Kidney capillary endothelial cell (primary cell): ENCODE measurements around the gene ANKRD16.
"Not testable (repeated sequence)": the region's sequence is repeated elsewhere in the genome, so short reads cannot be mapped to it uniquely, and the experiment has no call there.

Source experiments
- DNase-seq: peaks from one replicate; pipeline ENCODE4 v3.0.0-alpha.2; 2018; ENCODE audit warnings: low spot score

The ANKRD16 gene

GRCh38 chr10:5889624-5890451 lies at the start of gene ANKRD16, which contains the start of gene FBH1:
ANKRD16 (minus strand) TSS chr10:5889893; CDS start chr10:5889354, 539 bp downstream.
FBH1 (plus strand) TSS chr10:5890243; CDS start chr10:5890346, 103 bp downstream.
- DNase-seq, result peak; percentile 97

GRCh38 chr10:5938291-5938690 lies 48.6 kb upstream of the ANKRD16 start:
- no peak for DNase-seq

DNA sequence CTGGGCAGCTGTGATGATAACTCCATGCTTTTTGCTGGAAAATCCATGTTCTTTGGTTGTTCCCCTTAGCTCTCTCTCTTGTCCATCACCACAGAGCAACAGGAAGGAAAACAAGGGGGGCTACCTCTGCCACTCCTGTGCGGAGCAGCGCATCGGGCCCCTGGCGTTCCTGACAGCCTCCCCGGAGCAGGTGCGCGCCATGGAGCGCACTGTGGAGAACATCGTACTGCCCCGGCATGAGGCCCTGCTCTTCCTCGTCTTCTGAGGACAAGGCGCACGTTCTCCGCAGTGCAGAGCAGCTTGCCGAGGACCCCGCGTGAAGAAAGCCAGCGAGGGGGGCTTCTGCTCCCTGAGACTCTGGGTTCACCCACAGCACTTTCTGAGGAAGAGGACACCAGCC lies 47.3 kb upstream of the ANKRD16 start:
- DNase-seq, result no peak

DNA sequence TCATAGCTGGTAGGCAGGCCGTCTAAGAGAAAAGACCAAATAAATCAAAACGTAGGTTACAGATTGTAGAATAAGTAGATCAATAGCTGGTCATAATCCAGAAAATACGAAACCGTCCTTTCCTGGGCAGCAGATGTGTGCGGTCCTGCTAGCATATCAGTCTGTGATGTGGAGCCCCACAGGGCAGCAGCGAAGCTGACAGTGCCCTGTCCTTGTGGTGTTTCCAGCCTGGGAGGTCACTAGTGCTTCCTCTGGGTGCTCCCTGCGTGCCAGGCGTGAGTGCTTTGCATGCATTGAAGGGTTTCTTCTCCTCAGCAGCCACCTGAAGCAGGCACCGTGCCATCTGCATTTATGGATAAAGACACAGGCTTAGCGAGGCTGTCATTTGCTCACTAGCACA lies 45.9 kb upstream of the ANKRD16 start:
- no peak for DNase-seq

DNA sequence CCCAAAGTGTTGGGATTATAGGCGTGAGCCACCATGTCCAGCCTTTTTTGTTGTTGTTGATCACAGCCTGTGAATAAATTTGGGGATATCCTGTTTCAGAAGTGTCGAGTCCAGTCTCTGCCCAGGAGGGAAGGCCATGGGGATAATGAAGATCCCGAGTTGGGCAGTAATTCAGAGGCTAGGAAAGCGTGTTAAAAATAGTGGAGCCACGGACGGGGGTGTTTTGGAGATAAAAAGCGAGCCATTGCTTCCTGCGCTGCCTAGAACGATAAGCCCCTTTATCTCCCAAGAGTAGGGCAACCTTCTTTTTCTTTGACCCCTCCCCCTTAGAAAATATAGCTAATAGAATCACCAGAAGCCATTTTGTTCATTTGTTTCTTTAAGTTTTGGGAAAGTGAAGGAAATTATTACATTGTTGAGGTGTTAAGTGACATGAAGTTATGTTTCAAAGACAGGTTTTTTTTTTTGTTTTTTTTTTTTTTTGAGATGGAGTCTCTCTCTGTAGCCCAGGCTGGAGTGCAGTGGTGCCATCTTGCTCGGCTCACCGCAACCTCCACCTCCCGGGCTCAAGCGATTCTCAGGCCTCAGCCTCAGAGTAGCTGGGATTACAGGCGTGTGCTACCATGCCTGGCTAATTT lies 44.3 kb upstream of the ANKRD16 start:
- no peak for DNase-seq

DNA sequence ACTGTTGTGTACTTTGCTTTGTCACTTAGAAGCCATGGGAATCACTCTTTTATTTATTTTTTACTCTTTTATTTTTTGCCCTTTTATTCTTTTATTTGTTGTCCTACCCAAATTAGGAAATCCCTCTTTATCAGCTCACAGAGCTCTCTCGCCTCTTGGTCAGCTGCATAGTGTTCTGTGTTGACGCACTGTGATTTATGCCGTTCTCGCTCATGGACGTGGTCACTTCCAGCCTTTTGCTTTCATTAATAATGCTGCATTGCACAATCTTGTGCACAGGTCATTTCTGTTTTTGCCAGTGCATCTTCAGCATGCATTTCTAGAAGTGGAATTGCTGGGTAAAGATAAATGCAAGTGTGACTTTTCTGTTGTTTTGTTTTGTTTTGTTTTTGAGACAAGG lies 42.7 kb upstream of the ANKRD16 start:
- no peak for DNase-seq

GRCh38 chr10:5930272-5930671 lies 40.6 kb upstream of the ANKRD16 start:
- no peak for DNase-seq

DNA sequence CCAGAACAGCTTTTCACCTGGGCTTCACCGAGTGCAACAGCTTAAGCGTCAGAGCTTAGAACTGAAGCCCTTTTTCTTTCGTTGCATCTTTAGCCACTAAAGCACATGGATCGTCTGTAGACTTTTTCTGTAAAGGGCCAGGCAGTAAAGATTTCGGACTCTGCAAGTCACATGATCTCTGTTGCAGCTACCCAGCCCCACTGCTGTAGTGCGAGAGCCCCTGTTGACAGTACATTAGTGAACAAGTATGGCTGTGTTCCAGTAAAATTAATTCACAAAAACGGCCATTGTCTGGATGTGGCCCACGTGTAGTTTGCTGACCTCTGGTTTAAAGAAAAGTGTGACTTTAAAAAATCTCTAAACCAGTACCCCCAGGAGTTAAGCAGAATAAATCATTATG lies 39.7 kb upstream of the ANKRD16 start:
- no peak for DNase-seq

DNA sequence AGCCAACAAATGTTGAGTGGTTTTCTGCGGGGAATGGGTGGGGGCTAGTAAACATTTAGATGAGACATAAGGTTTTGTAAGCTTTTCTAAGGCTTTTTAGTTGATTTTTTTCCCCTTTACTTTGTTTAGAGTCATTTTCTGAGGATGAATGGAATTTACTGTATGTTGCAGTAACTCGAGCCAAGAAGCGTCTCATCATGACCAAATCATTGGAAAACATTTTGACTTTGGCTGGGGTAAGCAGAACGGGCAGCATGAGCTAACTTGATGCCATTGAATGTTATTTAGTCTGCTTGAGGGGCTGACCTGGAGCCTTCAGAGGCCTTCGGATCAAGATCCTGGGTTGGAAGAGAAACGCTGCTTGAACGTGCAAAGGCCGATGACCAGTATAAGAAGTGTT lies 37.6 kb upstream of the ANKRD16 start:
- no peak for DNase-seq

GRCh38 chr10:5924889-5925288 lies 35.2 kb upstream of the ANKRD16 start:
- no peak for DNase-seq

DNA sequence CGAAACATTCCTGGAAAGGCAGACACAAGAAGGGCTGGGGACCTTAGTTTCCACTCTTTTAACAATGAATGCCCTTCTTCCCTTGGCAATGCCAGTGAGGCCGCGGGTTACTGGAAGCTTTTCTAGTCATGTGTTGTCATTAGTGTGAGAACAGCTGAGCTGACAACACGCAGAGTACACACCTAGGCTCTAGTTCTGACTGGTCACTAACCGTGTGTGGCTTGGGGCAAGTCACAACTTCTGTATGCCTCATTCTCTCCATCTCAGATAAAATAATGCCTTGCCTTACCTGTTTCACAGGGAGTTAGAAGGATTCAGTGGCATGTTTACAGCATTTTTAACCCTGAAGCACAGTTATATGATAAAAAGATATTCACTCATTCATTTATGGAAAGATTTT lies 32.1 kb upstream of the ANKRD16 start:
- no peak for DNase-seq

DNA sequence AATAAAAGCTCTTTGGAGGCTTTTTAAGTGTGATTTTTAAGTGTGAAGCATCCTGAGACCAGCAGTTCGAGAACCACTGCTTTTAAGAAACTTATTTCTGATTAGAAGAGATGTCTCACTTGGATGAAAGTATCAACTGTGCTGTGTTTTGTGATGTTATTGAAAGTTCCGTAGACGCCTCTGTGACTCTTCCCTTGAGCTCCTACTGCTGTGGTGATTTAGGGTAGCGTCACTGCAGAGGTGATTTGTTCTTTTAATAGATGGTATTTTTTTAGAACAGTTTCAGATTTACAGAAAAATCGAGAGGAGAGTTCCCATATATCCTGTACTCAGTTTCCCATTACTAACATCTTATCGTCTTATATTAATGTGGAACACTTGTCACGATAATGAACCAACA lies 29.9 kb upstream of the ANKRD16 start:
- no peak for DNase-seq

DNA sequence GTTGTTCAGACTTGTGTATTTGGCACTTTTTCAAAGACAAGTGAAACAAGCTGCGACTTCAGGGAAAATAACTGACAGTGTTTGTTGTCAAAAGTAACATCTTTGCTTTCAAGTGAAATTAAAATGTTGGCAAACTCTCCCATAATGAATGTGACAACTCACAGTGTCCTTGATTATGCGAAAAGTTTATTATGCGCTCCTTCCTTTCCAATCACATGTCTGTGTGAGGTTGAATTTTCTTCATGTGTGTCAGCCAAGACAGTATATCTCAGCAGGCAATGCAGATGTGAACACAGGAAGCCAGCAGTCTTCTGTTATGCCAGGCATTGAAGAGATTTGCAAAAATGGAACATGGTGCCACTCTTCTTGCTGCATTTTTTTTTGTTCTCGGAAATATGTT lies 29.1 kb upstream of the ANKRD16 start:
- DNase-seq, result no peak

GRCh38 chr10:5917305-5917704 lies 27.6 kb upstream of the ANKRD16 start:
- no peak for DNase-seq

DNA sequence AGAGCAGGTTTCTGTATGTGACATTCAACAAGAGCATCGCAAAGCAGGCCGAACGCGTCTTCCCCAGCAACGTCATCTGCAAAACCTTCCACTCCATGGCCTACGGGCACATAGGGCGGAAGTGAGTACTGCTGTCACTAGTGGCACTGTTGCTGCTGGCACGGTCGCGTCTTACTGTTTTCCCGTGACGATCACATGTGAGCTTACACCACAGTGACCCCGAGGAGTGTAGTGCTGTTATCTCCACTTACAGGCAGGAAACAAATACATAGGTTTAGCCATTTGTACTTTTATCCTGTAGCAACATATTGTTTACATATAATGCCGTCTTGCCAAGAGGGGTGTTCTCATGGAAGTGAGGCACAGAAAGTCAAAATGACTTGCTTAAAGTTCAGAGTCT lies 25.8 kb upstream of the ANKRD16 start:
- no peak for DNase-seq

DNA sequence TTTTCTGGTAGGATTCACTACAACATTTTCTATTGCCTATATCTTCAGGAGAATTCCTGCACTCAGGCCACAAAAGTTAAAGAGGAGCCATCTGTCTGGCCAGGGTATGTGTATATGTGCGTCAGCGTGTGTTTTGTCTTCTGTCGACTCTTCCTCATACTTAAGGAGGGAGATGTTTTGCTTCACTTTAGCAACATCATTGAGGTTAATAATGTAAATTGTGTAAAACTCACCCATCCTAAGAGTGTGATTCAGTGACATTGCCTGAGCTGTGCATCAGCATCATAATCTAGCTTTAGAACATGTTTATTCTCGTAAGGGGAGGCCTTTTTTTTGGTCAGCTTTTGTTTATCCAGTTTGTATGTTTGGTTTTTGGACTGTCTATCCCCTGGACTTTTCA lies 24.0 kb upstream of the ANKRD16 start:
- no peak for DNase-seq

- no peak for DNase-seq
Measured at GRCh38 chr10:5911670-5912069, 22.0 kb upstream of the ANKRD16 start.

GRCh38 chr10:5910323-5911100 lies 20.8 kb upstream of the ANKRD16 start:
- no peak for DNase-seq

DNA sequence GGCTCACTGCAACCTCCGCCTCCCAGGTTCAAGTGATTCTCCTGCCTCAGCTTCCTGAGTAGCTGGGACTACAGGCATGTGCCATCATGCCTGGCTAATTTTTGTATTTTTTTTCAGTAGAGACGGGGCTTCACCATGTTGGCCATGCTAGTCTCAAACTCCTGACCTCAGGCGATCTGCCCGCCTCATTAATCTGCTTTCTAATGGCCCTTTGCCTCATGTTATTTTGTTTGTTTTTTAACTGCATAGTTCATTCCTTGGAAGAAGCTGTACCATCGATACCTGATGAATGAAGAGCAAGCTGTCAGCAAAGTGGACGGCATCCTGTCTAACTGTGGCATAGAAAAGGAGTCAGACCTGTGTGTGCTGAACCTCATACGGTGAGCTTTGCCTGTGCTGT lies 19.0 kb upstream of the ANKRD16 start:
- DNase-seq, result not testable (repeated sequence)

DNA sequence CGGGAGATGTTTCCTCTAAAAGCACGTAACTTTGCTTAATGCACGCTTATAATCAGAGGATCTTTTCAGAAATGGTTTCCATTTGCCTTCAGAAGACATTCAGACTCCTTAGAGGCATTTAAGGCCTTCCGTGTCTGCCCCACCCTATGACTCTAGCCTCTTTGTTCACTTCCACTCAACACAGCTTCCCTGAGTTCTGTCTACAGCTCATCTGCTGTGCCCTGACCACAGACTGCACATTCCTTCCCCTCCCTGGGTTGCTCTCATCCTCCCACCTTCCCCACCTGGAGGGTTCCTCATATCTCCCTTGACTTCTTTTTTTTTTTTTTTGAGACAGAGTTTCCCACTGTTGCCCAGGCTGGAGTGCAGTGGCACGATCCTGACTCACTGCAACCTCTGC lies 17.0 kb upstream of the ANKRD16 start:
- no peak for DNase-seq

- DNase-seq, result peak; percentile 52
Measured at GRCh38 chr10:5905854-5906507, 16.3 kb upstream of the ANKRD16 start.

DNA sequence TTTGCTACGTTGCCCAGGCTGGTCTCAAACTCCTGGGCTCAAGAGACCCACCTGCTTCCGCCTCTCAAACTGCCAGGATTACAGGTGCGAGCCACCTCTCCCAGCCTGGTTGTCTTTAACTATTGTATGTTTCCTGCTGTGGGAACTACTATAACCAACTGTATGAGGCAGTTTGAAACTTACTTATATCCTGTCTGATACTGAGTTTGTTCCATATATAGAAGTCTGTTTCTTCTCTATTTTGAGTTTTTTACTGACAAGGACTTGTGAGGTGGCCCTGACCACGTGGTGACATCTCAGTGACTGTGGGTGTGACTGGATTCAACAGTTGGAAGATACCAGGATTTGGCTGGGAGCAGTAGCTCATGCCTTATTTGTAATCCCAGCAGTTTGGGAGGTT lies 14.5 kb upstream of the ANKRD16 start:
- no peak for DNase-seq
